PC-3 (cell line): ENCODE data around the gene DUXB. TPM values are rescaled to one million over a fixed set of nuclear protein-coding genes. Genes with fewer than 3 reads are reported as not detected.

ENCODE experiments used
- ATAC-seq: fragments of 200-7000 bp; cut with Tn5 transposase; 2 replicates; pipeline ENCODE4 v1.9.1; 2020; ENCODE audit warnings: mild to moderate bottlenecking, moderate library complexity
- BruUV-seq: library from RNA; stranded (reverse); fragments of 400-500 nt; replicated peaks from 2 replicates; lab custom pipeline; 2021; lab: Mats Ljungman, UMichigan
- CTCF ChIA-PET: fragments of 300-600 bp; sonication (Branson Sonifier 250); formaldehyde crosslinking; loops from one replicate; lab custom pipeline; 2022; ENCODE audit warnings: antibody characterized with exemption; lab: Charles Lee
- POLR2A ChIA-PET: fragments of 300-600 bp; sonication (Branson Sonifier 250); formaldehyde crosslinking; loops from one replicate; lab custom pipeline; 2022; ENCODE audit warnings: antibody characterized with exemption; ENCODE audit not compliant: unreplicated experiment; lab: Charles Lee
- DNase-seq: peaks from one replicate; pipeline ENCODE4 v3.0.0-alpha.2; 2015
- H2AFZ ChIP-seq: fragments of 300-600 bp; sonication (generic); 2 replicates; pipeline ENCODE4 v1.6.0; 2016; ENCODE audit warnings: antibody characterized with exemption, low read length
- H3F3A ChIP-seq: fragments of 300-600 bp; sonication (generic); one replicate; pipeline ENCODE4 v1.6.0; 2017; ENCODE audit warnings: antibody characterized with exemption, low read length, control low read depth, mild to moderate bottlenecking; ENCODE audit not compliant: unreplicated experiment
- H3K27ac ChIP-seq: fragments of 300-600 bp; sonication (generic); 2 replicates; pipeline ENCODE4 v1.5.1; 2016; ENCODE audit warnings: mild to moderate bottlenecking, low read length
- H3K27me3 ChIP-seq: fragments of 300-600 bp; sonication (generic); 2 replicates; pipeline ENCODE4 v1.6.1; 2016; ENCODE audit warnings: low read length, mixed read lengths
- H3K36me3 ChIP-seq: fragments of 300-600 bp; sonication (generic); 2 replicates; pipeline ENCODE4 v1.6.1; 2016; ENCODE audit warnings: low read depth, mixed run types, low read length, mixed read lengths
- H3K4me1 ChIP-seq: fragments of 300-600 bp; sonication (generic); 2 replicates; pipeline ENCODE4 v1.5.1; 2016; ENCODE audit warnings: low read length; ENCODE audit not compliant: insufficient read depth
- H3K4me2 ChIP-seq: fragments of 300-600 bp; sonication (generic); 2 replicates; pipeline ENCODE4 v1.6.0; 2016; ENCODE audit warnings: low read length
- H3K4me3 ChIP-seq: fragments of 300-600 bp; sonication (generic); 2 replicates; pipeline ENCODE4 v1.5.1; 2016; ENCODE audit warnings: mild to moderate bottlenecking, low read length, mixed read lengths
- H3K79me2 ChIP-seq: fragments of 300-600 bp; sonication (generic); 2 replicates; pipeline ENCODE4 v1.6.1; 2017; ENCODE audit warnings: low read length, mixed read lengths
- H3K9ac ChIP-seq: fragments of 300-600 bp; sonication (generic); 2 replicates; pipeline ENCODE4 v1.6.0; 2016; ENCODE audit warnings: mild to moderate bottlenecking, low read length
- H3K9me2 ChIP-seq: fragments of 300-600 bp; sonication (generic); replicated peaks from 2 replicates; pipeline ENCODE4 v1.6.1; 2016; ENCODE audit warnings: mixed run types, low read length, mixed read lengths
- H3K9me3 ChIP-seq: fragments of 300-600 bp; sonication (generic); 2 replicates; pipeline ENCODE4 v1.6.1; 2016; ENCODE audit warnings: low read length, mixed read lengths
- H4K20me1 ChIP-seq: fragments of 300-600 bp; sonication (generic); 2 replicates; pipeline ENCODE4 v1.6.1; 2016; ENCODE audit warnings: low read length, mixed read lengths
- CTCF ChIP-seq: fragments of 300-600 bp; sonication (generic); conservative IDR thresholded peaks from 2 replicates; pipeline ENCODE4 v1.5.1; 2017; ENCODE audit warnings: antibody characterized with exemption, low read depth, mild to moderate bottlenecking, low read length
- EZH2 ChIP-seq: fragments of 300-600 bp; sonication (generic); IDR thresholded peaks from one replicate; pipeline ENCODE4 v1.6.1; 2017; ENCODE audit warnings: antibody characterized with exemption, mild to moderate bottlenecking, low read length; ENCODE audit not compliant: unreplicated experiment
- EZH2phosphoT487 ChIP-seq: fragments of 300-600 bp; sonication (generic); IDR thresholded peaks from 2 replicates; pipeline ENCODE4 v1.6.1; 2018; ENCODE audit warnings: mild to moderate bottlenecking, antibody characterized with exemption, low read length, borderline replicate concordance
- intact Hi-C: fragments of 100-400 bp; cut with micrococcal nuclease; formaldehyde crosslinking; loops from 2 replicates; pipeline ENCODE4 v1.9.0; 2023
- total RNA-seq: library from RNA; depleted of rRNA; stranded (reverse); fragments of >200 nt; gene quantifications from 2 replicates; pipeline ENCODE4 v1.2.3, GENCODE V29; 2014

The DUXB gene
- total RNA-seq, 1 experiment from 2014 or later = not detected

GRCh38 chr16:75660726-75661302 lies 40.4 kb downstream of the DUXB start:
- no peaks in the 10 kb centered on the region for H3K9me2 ChIP-seq
- BruUV-seq = no TSS peak
- H3K4me3 ChIP-seq = no peak overlapping the region
- no peaks in the 10 kb centered on the region for H3K9me3 ChIP-seq
- ChIA-PET POLR2A (no interaction called here), CTCF (no interaction called here)
- DNase-seq (no peak), ATAC-seq (no peak)
- no peak overlapping the region for H2AFZ ChIP-seq
- no peaks in the 10 kb centered on the region for H3F3A ChIP-seq
- intact Hi-C loops = no loop called here
- no peak overlapping the region for H3K9ac ChIP-seq
- peaks cover 14% of the 10 kb centered on the region for H3K36me3 ChIP-seq
- H3K79me2 ChIP-seq = no peaks in the 10 kb centered on the region
- H3K4me1 ChIP-seq = no peaks in the 10 kb centered on the region
- no peak for TF ChIP-seq CTCF
- no peak overlapping the region for H3K27ac ChIP-seq
- no peak overlapping the region for H3K4me2 ChIP-seq
- no peaks in the 10 kb centered on the region for H3K27me3 ChIP-seq
- no peaks in the 10 kb centered on the region for H4K20me1 ChIP-seq

GRCh38 chr16:75660321-75660720 lies 40.9 kb downstream of the DUXB start:
- no peaks in the 10 kb centered on the region for H3K27me3 ChIP-seq
- ChIA-PET CTCF (no interaction called here), POLR2A (no interaction called here)
- H3K4me1 ChIP-seq = no peaks in the 10 kb centered on the region
- H3K79me2 ChIP-seq = no peaks in the 10 kb centered on the region
- H3K9me2 ChIP-seq = no peaks in the 10 kb centered on the region
- no peak overlapping the region for H2AFZ ChIP-seq
- intact Hi-C loops = no loop called here
- no peak overlapping the region for H3K27ac ChIP-seq
- TF ChIP-seq CTCF (no peak), EZH2 (no peak), EZH2phosphoT487 (no peak)
- ATAC-seq (no peak), DNase-seq (no peak)
- no peaks in the 10 kb centered on the region for H3K9me3 ChIP-seq
- no peak overlapping the region for H3K9ac ChIP-seq
- H3K4me2 ChIP-seq = no peak overlapping the region
- peaks cover 19% of the 10 kb centered on the region for H3K36me3 ChIP-seq
- BruUV-seq = no TSS peak
- H3K4me3 ChIP-seq = no peak overlapping the region
- H3F3A ChIP-seq = no peaks in the 10 kb centered on the region
- no peaks in the 10 kb centered on the region for H4K20me1 ChIP-seq

- no peaks in the 10 kb centered on the region for H3K9me3 ChIP-seq
- BruUV-seq = no TSS peak
- H2AFZ ChIP-seq = no peak overlapping the region
- ChIA-PET POLR2A (no interaction called here), CTCF (no interaction called here)
- no peaks in the 10 kb centered on the region for H3K4me1 ChIP-seq
- H3K4me3 ChIP-seq = no peak overlapping the region
- H4K20me1 ChIP-seq = 0 out of 2 replicates have a peak, but pooled peaks cover under 1% of the 10 kb centered on the region
- intact Hi-C loops = no loop called here
- no peak overlapping the region for H3K27ac ChIP-seq
- no peak overlapping the region for H3K4me2 ChIP-seq
- no peaks in the 10 kb centered on the region for H3F3A ChIP-seq
- peaks cover 7% of the 10 kb centered on the region for H3K79me2 ChIP-seq
- no peaks in the 10 kb centered on the region for H3K9me2 ChIP-seq
- no peaks in the 10 kb centered on the region for H3K27me3 ChIP-seq
- H3K36me3 ChIP-seq = peaks cover 23% of the 10 kb centered on the region
- H3K9ac ChIP-seq = no peak overlapping the region
- ATAC-seq (no peak), DNase-seq (no peak)
- TF ChIP-seq EZH2 (no peak), EZH2phosphoT487 (no peak), CTCF (no peak)
Observed at GRCh38 chr16:75658175-75658574, 43.1 kb downstream of the DUXB start.
